Fibroblast of lung (primary cell): Measurements from ENCODE around the gene PLA2G4F.

Experiments used
- CTCF ChIP-seq, 2 donors: IDR thresholded peaks in 1 of 2; conservative IDR thresholded peaks in 1 of 2; 1 replicate in 1 of 2; 2 replicates in 1 of 2; pipeline ENCODE4 v1.5.1; 2011 to 2012; ENCODE audit warnings: low read length in 2 of 2, control low read depth in 1 of 2, inconsistent platforms in 1 of 2, low read depth in 1 of 2, mild to moderate bottlenecking in 1 of 2
- EZH2 ChIP-seq: IDR thresholded peaks from 2 replicates; pipeline ENCODE4 v1.5.1; 2012; ENCODE audit warnings: low read length, control low read depth, mild to moderate bottlenecking; ENCODE audit errors: missing control alignments

- TF ChIP-seq CTCF (conservative IDR thresholded peaks at IDR 0.05 in 1 of 2, IDR thresholded peaks at IDR 0.05 in 1 of 2; ENCODE audit: low read depth in 1 of 2, low read length in 2 of 2) (no peak), EZH2 (no peak)
Observed at GRCh38 chr15:42166225-42166940, 9.9 kb upstream of the PLA2G4F start.
